ENCODE data around the gene RPS6KA2.
"Not testable (repeated sequence)": the region's sequence is repeated elsewhere in the genome, so short reads cannot be mapped to it uniquely, and the experiment has no call there.

RPS6KA2 gene

DNA sequence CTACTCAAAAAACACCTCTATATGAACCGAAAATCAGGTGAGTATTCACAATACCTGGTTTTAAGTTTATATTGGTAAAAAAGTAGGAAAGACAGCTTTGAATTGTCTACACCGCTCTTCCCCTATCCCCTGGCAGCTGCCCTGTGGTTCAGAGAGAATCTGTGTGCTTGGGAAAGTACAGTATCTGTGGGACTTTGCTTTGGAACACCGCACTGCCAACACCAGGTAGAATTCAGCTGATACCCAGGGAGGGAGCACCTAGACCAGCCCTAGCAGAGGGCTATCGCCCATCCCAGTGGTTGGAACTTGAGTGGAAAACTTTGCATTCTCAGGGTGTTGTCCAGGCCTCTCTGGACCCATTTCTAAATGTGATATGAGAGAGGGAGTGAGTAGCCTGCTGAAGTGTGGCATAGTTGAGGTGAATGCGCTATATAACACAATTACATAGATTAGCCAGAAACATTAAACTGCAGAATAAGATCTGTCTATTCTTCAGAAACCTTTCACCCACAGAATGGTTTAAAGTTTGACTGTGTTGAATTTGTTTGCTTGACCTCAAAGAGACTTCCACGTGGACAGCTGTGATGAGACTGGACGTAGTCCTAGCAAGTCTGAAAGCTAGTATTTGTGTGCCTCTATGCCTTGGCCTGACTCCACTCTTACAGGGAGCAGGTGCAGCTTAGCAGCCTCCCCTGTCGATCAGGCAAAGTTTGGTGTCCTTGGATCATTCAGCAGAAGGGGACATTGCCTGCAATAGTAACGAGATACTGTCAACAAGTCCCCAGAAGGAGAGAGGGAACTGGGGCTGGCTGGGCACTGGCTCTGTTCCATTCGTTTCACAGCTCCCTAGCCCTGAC is 232.8 kb downstream of the RPS6KA2 start:
- DNase-seq (ENCODE audit: low read depth) = no peak

- no peak for DNase-seq (ENCODE audit: low read depth)
Measured at GRCh38 chr6:166393535-166393823, 233.6 kb downstream of the RPS6KA2 start.

DNA sequence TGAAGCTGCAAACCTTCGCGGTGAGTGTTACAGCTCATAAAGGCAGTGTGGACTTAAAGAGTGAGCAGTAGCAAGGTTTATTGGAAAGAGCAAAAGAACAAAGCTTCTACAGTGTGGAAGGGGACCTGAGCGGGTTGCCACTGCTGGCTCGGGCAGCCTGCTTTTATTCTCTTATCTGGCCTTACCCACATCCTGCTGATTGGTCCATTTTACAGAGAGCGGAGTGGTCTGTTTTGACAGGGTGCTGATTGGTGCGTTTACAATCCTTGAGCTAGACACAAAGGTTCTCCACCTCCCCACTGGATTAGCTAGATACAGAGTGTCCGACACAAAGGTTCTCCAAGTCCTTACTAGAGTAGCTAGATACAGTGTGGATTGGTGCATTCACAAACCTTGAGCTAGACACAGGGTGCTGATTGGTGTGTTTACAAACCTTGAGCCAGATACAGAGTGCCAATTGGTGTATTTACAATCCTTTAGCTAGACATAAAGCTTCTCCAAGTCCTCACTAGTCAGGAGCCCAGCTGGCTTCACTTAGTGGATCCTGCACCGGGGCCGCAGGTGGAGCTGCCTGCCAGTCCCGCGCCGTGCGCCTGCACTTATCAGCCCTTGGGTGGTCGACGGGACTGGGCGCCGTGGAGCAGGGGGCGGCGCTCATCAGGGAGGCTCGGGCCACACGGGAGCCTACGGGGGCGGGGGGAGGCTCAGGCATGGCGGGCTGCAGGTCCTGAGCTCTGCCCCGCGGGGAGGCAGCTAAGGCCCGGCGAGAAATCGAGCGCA is 234.1 kb downstream of the RPS6KA2 start:
- DNase-seq (ENCODE audit: low read depth) = not testable (repeated sequence)

DNA sequence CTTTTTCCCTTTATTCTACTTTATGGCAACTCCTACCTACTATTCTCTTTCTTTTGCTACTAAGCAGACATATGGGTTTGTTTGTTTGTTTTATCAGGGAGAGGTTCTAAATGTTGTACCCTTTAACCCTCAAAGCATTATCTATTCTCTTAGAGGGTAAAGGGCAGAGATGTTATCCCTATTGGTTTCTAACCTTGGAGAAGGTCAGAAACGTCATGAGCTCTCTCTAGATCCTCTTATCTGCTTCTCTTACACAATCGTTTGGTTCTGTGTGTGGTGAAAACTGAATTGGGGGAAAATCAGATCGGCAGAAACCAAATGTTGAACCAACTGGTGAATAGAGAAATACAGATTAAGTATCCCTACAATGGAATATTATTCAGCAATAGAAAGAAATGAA is 237.9 kb downstream of the RPS6KA2 start:
- no peak for DNase-seq (ENCODE audit: low read depth)

DNA sequence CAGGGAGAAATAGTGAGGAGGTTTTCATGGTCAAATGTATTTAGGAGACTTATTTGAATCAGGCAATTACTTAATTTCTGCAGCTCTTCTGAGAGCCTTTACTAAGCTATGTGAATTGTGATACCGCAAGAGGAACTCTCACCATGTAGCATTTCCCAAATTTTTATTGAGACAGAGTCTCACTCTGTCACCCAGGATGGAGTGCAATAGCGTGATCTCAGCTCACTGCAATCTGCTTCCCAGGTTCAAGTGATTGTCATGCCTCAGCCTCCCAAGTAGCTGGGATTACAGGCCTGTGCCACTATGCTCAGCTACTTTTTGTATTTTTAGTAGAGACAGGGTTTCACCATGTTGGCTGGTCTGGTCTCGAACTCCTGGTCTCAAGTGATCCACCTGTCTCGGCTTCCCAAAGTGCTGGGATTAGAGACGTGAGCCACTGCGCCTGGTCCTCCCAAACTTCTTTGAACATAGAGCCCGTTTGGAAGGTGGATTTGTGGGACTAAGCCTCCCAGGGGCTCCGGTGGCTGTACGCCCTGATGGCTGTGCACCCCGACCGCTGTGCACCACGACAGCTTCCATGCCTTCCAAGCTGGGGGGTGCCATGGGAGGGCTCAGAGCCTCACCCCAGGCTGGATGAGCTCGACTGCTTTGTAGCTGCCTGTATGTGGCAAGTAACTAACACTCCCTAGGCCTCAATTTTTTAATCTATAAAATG is 238.6 kb downstream of the RPS6KA2 start:
- DNase-seq (ENCODE audit: low read depth) = no peak

GRCh38 chr6:166387642-166388289 is 239.3 kb downstream of the RPS6KA2 start:
- DNase-seq (ENCODE audit: low read depth) = no peak

DNA sequence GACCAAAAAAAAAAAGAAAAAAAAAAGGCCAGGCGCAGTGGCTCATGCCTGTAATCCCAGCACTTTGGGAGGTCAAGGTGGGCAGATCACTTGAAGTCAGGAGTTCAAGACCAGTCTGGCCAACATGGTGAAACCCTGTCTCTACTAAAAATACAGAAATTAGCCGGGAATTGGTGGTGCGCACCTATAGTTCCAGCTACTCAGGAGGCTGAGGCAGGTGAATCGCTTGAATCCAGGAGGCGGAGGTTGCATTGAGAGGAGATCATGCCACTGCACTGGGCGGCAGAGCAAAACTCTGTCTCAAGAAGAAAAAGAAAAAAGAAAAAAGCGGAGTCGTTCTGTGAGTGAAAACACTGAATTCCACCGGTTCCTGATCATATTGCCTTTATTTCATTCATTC is 240.0 kb downstream of the RPS6KA2 start:
- DNase-seq (ENCODE audit: low read depth) = not testable (repeated sequence)

DNA sequence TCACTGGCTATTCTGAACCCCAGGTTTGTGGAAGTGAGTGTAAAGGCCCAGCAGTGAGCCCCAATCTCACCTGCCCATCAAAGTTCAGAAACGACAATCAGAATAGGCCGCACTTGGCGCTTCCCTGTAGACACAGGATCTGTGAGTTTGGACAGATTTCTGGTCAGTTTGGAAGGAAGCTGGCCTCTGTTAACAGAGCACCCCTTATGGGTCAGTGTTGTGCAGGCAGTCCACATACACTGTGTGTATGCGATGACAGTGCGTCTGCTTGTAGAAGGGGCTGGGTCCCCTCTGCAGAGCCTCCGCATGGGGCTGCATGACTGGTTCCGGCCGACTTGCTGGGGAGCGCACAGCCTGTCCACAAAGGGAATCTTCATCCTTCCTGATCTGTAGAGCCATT is 240.9 kb downstream of the RPS6KA2 start:
- DNase-seq (ENCODE audit: low read depth) = no peak

- DNase-seq (ENCODE audit: low read depth) = peak; percentile 12
Measured at GRCh38 chr6:166383802-166384363, 243.2 kb downstream of the RPS6KA2 start.

GRCh38 chr6:166382933-166383801 is 243.9 kb downstream of the RPS6KA2 start, which contains the start of gene MPC1:
MPC1 (minus strand) TSS chr6:166382940; CDS start chr6:166382876, 64 bp downstream.
- peak; percentile 90 for DNase-seq (ENCODE audit: low read depth)

DNA sequence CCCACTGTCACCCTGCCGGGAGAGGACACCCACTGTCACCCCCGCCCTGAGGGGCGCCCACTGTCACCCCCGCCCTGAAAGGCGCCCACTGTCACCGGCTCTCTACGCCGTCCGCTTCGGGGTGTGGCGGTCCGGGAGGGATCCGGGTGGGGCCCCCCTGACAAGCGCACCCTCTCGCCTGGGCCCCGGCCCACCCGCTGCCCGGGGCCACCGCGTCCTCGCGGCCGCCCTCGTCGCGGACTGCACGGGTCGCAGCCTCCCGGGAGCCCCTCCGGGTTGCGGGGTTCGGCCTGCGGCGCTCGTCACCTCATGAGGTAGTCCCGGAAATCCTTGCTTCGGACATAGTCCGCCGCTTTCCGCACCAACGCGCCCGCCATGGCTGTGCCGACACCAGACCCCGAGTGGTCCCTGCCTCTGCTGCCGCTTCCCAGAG is 244.5 kb downstream of the RPS6KA2 start:
- DNase-seq (ENCODE audit: low read depth) = peak; percentile 13

DNA sequence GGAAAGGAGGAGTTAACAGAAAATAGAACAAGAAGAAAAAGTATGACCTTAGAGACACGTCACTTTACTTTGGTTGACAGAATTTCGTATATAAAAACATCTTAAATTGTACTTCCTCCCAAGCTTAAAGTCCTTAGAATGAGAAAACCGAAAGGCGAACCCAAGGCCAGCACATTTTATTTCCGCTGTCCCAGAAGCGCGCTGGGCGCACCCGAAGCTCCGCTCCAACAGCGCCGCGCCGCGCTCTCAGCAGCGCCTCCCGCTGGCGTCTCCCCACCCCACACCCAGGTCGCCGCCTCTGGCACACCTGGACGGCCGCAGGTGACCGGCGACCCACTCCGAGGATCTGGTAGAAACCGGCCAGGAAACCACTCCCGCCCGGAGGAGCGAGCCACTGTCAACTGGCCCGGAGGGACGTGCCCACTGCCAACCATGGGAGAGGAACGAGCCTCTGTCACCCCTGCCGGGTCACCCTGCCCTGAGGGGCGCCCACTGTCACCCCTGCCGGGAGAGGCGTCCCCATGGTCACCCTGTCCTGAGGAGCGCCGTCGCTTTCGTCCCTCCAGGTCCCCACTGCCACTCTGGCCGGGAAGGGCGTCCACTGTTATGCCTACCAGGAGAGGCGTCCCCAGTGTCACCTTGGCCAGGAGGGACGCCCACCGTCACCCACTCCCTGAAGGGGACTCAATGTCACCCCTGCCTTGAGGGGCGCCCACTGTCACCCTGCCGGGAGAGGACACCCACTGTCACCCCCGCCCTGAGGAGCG is 245.1 kb downstream of the RPS6KA2 start:
- DNase-seq (ENCODE audit: low read depth) = peak; percentile 41

GRCh38 chr6:166381381-166381732 is 245.7 kb downstream of the RPS6KA2 start:
- DNase-seq (ENCODE audit: low read depth) = no peak

- DNase-seq (ENCODE audit: low read depth) = no peak
Measured at GRCh38 chr6:166379800-166380199, 247.3 kb downstream of the RPS6KA2 start.

- no peak for DNase-seq (ENCODE audit: low read depth)
Measured at GRCh38 chr6:166379103-166379586, 247.9 kb downstream of the RPS6KA2 start.

GRCh38 chr6:166377721-166378120 is 249.3 kb downstream of the RPS6KA2 start:
- no peak for DNase-seq (ENCODE audit: low read depth)

GRCh38 chr6:166375013-166375412 is 252.0 kb downstream of the RPS6KA2 start:
- DNase-seq (ENCODE audit: low read depth) = no peak

- DNase-seq (ENCODE audit: low read depth) = no peak
Measured at GRCh38 chr6:166370489-166370888, 256.6 kb downstream of the RPS6KA2 start.

GRCh38 chr6:166369782-166370181 is 257.3 kb downstream of the RPS6KA2 start:
- DNase-seq (ENCODE audit: low read depth) = no peak

- DNase-seq (ENCODE audit: low read depth) = no peak
Measured at GRCh38 chr6:166366921-166367320, 260.1 kb downstream of the RPS6KA2 start.
